AG04450 (cell line): Measurements from ENCODE around the gene CHEK2. TPM values are rescaled to one million over a fixed set of nuclear protein-coding genes. Genes with fewer than 3 reads are reported as not detected.

Experiments used
- CTCF ChIA-PET: fragments of 300-600, 350-600 bp; formaldehyde crosslinking; extraction: SDS; loops from one replicate; lab custom pipeline; 2022; ENCODE audit warnings: antibody characterized with exemption, inconsistent platforms; lab: Charles Lee
- POLR2A ChIA-PET: fragments of 350-600 bp; formaldehyde crosslinking; extraction: SDS; loops from one replicate; lab custom pipeline; 2021; ENCODE audit warnings: antibody characterized with exemption, inconsistent platforms; lab: Yijun Ruan, JAX
- DNase-seq: peaks from one replicate; pipeline ENCODE4 v3.0.0-alpha.2; 2011; ENCODE audit warnings: low read depth, low spot score
- H3K27ac ChIP-seq: one replicate; pipeline ENCODE4 v1.5.1; 2012; ENCODE audit warnings: low read depth, low read length, control low read depth
- H3K27me3 ChIP-seq: one replicate; pipeline ENCODE4 v1.6.0; 2012; ENCODE audit warnings: low read length; ENCODE audit not compliant: control insufficient read depth, insufficient read depth
- H3K4me3 ChIP-seq: 2 replicates; pipeline ENCODE4 v1.5.1; 2011; ENCODE audit warnings: mild to moderate bottlenecking, low read depth, low read length, control low read depth
- H3K9me3 ChIP-seq: 2 replicates; pipeline ENCODE4 v1.5.1; 2012; ENCODE audit warnings: low read length; ENCODE audit not compliant: control insufficient read depth, insufficient read depth
- CTCF ChIP-seq: IDR thresholded peaks from 2 replicates; pipeline ENCODE4 v1.5.1; 2011; ENCODE audit warnings: low read depth, low read length, control low read depth, inconsistent platforms
- polyA plus RNA-seq: library from polyadenylated mRNA; depleted of rRNA; stranded (reverse); fragments of >200 nt; gene quantifications from 2 replicates; pipeline ENCODE4 v1.2.3, GENCODE V29; 2011

The CHEK2 gene
- polyA plus RNA-seq, 1 experiment, result 19.5 TPM

- Histone ChIP-seq H3K4me3 (peak within 1 kb of the TSS; percentile 87), H3K27ac (peak within 1 kb of the TSS; percentile 85), H3K9me3 (peaks cover 4% of the 10 kb centered on the region), H3K27me3 (no peaks in the 10 kb centered on the region)
- CTCF ChIA-PET, result interaction anchor here (0.6 to 1.0 kb wide), 3 partner anchors 12 to 172 kb away, joined by 3 to 5 read pairs (median 3); no protein-coding TSS in a partner anchor
- POLR2A ChIA-PET, result interaction anchor here (0.9 to 2.2 kb wide), 5 partner anchors 11 to 60 kb away, joined by 3 to 11 read pairs (median 8); partner anchors contain the start of gene XBP1
- TF ChIP-seq CTCF, result peak; percentile 22; the same call in 1 of the 2 replicates
- DNase-seq, result peak; percentile 87
These were observed 31.2 kb upstream of the CHEK2 start, which contains the start of gene CCDC117 for GRCh38 chr22:28772633-28773460. TSS of gene CCDC117 (plus strand) at chr22:28772695. CDS start at chr22:28772850, 155 bp downstream.

GRCh38 chr22:28771195-28771791 lies 29.7 kb upstream of the CHEK2 start:
- Histone ChIP-seq H3K4me3 (no peak overlapping the region), H3K27ac (no peak overlapping the region), H3K9me3 (peaks cover 4% of the 10 kb centered on the region), H3K27me3 (no peaks in the 10 kb centered on the region)
- TF ChIP-seq CTCF, result no peak
- CTCF ChIA-PET, result interaction anchor here (1.0 kb wide), 1 partner anchor 27 kb away, joined by 3 read pairs; no protein-coding TSS in a partner anchor
- POLR2A ChIA-PET, result interaction anchor here (2.2 kb wide), 1 partner anchor 29 kb away, joined by 8 read pairs; the partner anchor contains the start of gene XBP1
- DNase-seq, result no peak

GRCh38 chr22:28769394-28770085 lies 27.9 kb upstream of the CHEK2 start:
- no peak for TF ChIP-seq CTCF
- Histone ChIP-seq H3K9me3 (peaks cover 4% of the 10 kb centered on the region), H3K4me3 (no peak overlapping the region), H3K27me3 (no peaks in the 10 kb centered on the region), H3K27ac (no peak overlapping the region)
- ChIA-PET CTCF (no interaction called here), POLR2A (interaction anchor here (0.6 kb wide), 1 partner anchor 275 kb away, joined by 3 read pairs; no protein-coding TSS in a partner anchor)
- DNase-seq, result no peak

- ChIA-PET POLR2A (no interaction called here), CTCF (no interaction called here)
- Histone ChIP-seq H3K4me3 (no peak overlapping the region), H3K27me3 (no peaks in the 10 kb centered on the region), H3K9me3 (peaks cover 4% of the 10 kb centered on the region), H3K27ac (no peak overlapping the region)
- no peak for DNase-seq
- no peak for TF ChIP-seq CTCF
These were observed 27.2 kb upstream of the CHEK2 start for GRCh38 chr22:28768701-28769393.
